Loucy (cell line): ENCODE results near the gene MEST.
"Not testable (repeated sequence)": the region's sequence is repeated elsewhere in the genome, so short reads cannot be mapped to it uniquely, and the experiment has no call there.

ENCODE experiments used
- H2AFZ ChIP-seq: fragments of 200-600 bp; sonication (generic); 2 replicates; pipeline ENCODE4 v1.6.0; 2016; ENCODE audit warnings: antibody characterized with exemption, mild to moderate bottlenecking, low read length, moderate library complexity
- H3F3A ChIP-seq: fragments of 200-600 bp; 2 replicates; pipeline ENCODE4 v1.6.0; 2016; ENCODE audit warnings: antibody characterized with exemption, low read depth, mild to moderate bottlenecking
- H3K27me3 ChIP-seq: fragments of 200-600 bp; sonication (generic); 2 replicates; pipeline ENCODE4 v1.6.1; 2014; ENCODE audit warnings: low read length, mild to moderate bottlenecking; ENCODE audit not compliant: insufficient read depth, poor library complexity, severe bottlenecking
- H3K36me3 ChIP-seq: fragments of 200-600 bp; sonication (generic); 2 replicates; pipeline ENCODE4 v1.6.1; 2016; ENCODE audit warnings: low read length; ENCODE audit not compliant: insufficient read depth
- H3K4me1 ChIP-seq: fragments of 200-600 bp; sonication (generic); 2 replicates; pipeline ENCODE4 v1.5.1; 2014; ENCODE audit warnings: low read length, mild to moderate bottlenecking; ENCODE audit not compliant: insufficient read depth, poor library complexity, severe bottlenecking
- H3K4me2 ChIP-seq: fragments of 200-600 bp; sonication (generic); 2 replicates; pipeline ENCODE4 v1.6.0; 2014; ENCODE audit warnings: antibody characterized with exemption, low read length, low read depth, mild to moderate bottlenecking; ENCODE audit not compliant: poor library complexity, severe bottlenecking
- H3K4me3 ChIP-seq: fragments of 200-600 bp; sonication (generic); 2 replicates; pipeline ENCODE4 v1.5.1; 2014; ENCODE audit warnings: low read length, mild to moderate bottlenecking, mixed read lengths; ENCODE audit not compliant: poor library complexity, severe bottlenecking
- H3K79me2 ChIP-seq: fragments of 200-600 bp; sonication (generic); 2 replicates; pipeline ENCODE4 v1.6.1; 2014; ENCODE audit warnings: low read length; ENCODE audit not compliant: insufficient read depth
- H3K9ac ChIP-seq: fragments of 200-600 bp; sonication (generic); 2 replicates; pipeline ENCODE4 v1.6.0; 2014; ENCODE audit warnings: mild to moderate bottlenecking, low read depth, low read length, moderate library complexity; ENCODE audit not compliant: poor library complexity, severe bottlenecking
- H3K9me2 ChIP-seq: fragments of 200-600 bp; sonication (generic); replicated peaks from 2 replicates; pipeline ENCODE4 v1.6.1; 2016; ENCODE audit warnings: low read depth, low read length, mixed read lengths
- H3K9me3 ChIP-seq: fragments of 200-600 bp; sonication (generic); 2 replicates; pipeline ENCODE4 v1.6.1; 2014; ENCODE audit warnings: mild to moderate bottlenecking, antibody characterized with exemption, low read length, low read depth; ENCODE audit not compliant: insufficient read depth
- H4K20me1 ChIP-seq: fragments of 200-600 bp; sonication (generic); 2 replicates; pipeline ENCODE4 v1.6.0; 2014; ENCODE audit warnings: antibody characterized with exemption, low read length, mild to moderate bottlenecking; ENCODE audit not compliant: insufficient read depth, poor library complexity, severe bottlenecking
- EZH2phosphoT487 ChIP-seq: fragments of 200-600 bp; IDR thresholded peaks from 2 replicates; pipeline ENCODE4 v1.6.1; 2018; ENCODE audit warnings: antibody characterized with exemption, mild to moderate bottlenecking, moderate library complexity, borderline replicate concordance
- TF ChIP-seq, protein P1 (sequence below): fragments of 200-600 bp; sonication (generic); conservative IDR thresholded peaks from 2 replicates; pipeline ENCODE4 v1.5.1; 2014; ENCODE audit warnings: mild to moderate bottlenecking, antibody characterized with exemption, low read length

The MEST gene

DNA sequence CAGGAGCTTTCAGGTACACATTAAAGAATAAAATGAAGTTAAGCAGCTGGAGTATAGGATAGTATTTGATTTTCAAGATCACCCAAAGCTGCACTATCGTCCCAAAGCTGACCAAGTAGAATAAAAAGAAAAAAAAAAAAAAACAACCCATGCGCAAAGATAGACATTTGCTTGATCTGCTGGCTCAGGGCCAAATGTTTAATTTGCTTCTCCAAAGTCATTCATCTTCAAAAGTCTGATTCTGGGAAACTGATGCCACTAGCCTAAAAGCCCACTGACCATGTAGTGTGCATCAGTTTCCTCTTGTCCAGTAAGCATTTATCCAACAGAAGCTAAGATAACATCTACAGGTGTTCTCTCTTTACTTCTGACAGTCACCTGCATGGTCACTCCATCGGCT, 14.5 kb downstream of the MEST start:
- no peaks in the 10 kb centered on the region for H3K9me2 ChIP-seq
- H3K9ac ChIP-seq: no peak overlapping the region
- no peaks in the 10 kb centered on the region for H3K4me1 ChIP-seq
- H3K4me2 ChIP-seq: no peak overlapping the region
- H3K9me3 ChIP-seq: no peaks in the 10 kb centered on the region
- no peak overlapping the region for H3K4me3 ChIP-seq
- no peaks in the 10 kb centered on the region for H3F3A ChIP-seq
- H3K36me3 ChIP-seq: peaks cover 83% of the 10 kb centered on the region; the same call in 1 of the 2 replicates
- H4K20me1 ChIP-seq: no peaks in the 10 kb centered on the region
- H2AFZ ChIP-seq: no peak overlapping the region
- H3K79me2 ChIP-seq: no peaks in the 10 kb centered on the region
- no peaks in the 10 kb centered on the region for H3K27me3 ChIP-seq
- no peak for TF ChIP-seq EZH2phosphoT487
- TF ChIP-seq, protein P1, sequence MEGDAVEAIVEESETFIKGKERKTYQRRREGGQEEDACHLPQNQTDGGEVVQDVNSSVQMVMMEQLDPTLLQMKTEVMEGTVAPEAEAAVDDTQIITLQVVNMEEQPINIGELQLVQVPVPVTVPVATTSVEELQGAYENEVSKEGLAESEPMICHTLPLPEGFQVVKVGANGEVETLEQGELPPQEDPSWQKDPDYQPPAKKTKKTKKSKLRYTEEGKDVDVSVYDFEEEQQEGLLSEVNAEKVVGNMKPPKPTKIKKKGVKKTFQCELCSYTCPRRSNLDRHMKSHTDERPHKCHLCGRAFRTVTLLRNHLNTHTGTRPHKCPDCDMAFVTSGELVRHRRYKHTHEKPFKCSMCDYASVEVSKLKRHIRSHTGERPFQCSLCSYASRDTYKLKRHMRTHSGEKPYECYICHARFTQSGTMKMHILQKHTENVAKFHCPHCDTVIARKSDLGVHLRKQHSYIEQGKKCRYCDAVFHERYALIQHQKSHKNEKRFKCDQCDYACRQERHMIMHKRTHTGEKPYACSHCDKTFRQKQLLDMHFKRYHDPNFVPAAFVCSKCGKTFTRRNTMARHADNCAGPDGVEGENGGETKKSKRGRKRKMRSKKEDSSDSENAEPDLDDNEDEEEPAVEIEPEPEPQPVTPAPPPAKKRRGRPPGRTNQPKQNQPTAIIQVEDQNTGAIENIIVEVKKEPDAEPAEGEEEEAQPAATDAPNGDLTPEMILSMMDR: no peak

DNA sequence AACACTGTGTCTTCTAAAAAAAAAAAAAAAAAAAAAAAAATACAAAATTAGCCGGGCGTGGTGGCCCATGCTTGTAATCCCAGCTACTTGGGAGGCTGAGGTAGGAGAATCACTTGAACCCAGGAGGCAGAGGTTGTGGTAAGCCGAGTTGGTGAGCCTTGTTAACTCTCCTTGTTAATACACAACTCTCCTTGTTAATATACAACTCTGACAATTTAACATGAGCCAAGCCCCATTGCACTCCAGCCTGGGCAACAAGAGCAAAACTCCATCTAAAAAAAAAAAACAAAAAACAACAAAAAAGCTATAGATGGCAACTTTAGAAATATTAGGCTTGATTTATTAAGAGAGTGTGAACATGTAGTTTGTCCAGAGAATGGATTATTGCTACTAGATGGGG, 20.2 kb downstream of the MEST start:
- not testable (repeated sequence) for H3F3A ChIP-seq, H3K9me3 ChIP-seq, H3K4me2 ChIP-seq, H3K4me3 ChIP-seq, H3K4me1 ChIP-seq, H4K20me1 ChIP-seq, H3K27me3 ChIP-seq, H3K79me2 ChIP-seq, H3K9me2 ChIP-seq, H3K9ac ChIP-seq, H2AFZ ChIP-seq
- H3K36me3 ChIP-seq: peaks cover 60% of the 10 kb centered on the region; the same call in 1 of the 2 replicates

DNA sequence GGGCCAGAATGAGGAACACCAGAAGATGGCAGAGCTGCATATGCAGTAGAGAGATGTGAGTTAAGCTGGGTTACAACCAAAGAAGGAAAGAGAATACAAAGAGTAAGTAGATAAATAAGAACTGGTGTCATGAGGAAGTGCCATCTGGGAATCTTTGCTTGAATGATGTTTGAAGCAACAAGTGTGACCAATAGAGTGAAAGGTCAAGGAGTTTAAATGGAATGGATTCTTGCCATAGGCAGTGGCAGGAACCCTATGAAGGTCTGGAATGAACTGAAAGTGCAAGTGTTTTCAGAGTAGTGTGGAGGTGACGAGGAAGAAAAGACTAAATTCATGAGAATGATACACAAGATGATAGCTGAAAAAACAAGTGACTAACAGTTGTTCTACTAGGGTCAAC, 21.6 kb downstream of the MEST start:
- Histone ChIP-seq H3K36me3 (peaks cover 56% of the 10 kb centered on the region; the same call in 1 of the 2 replicates), H4K20me1 (no peaks in the 10 kb centered on the region), H3K79me2 (no peaks in the 10 kb centered on the region), H3K4me1 (peaks cover 9% of the 10 kb centered on the region), H3K4me3 (no peak overlapping the region), H2AFZ (no peak overlapping the region), H3K9me2 (no peaks in the 10 kb centered on the region), H3F3A (no peaks in the 10 kb centered on the region), H3K27me3 (no peaks in the 10 kb centered on the region), H3K4me2 (no peak overlapping the region), H3K9ac (no peak overlapping the region), H3K9me3 (no peaks in the 10 kb centered on the region)
- TF ChIP-seq EZH2phosphoT487: no peak
- TF ChIP-seq, protein P1: no peak

DNA sequence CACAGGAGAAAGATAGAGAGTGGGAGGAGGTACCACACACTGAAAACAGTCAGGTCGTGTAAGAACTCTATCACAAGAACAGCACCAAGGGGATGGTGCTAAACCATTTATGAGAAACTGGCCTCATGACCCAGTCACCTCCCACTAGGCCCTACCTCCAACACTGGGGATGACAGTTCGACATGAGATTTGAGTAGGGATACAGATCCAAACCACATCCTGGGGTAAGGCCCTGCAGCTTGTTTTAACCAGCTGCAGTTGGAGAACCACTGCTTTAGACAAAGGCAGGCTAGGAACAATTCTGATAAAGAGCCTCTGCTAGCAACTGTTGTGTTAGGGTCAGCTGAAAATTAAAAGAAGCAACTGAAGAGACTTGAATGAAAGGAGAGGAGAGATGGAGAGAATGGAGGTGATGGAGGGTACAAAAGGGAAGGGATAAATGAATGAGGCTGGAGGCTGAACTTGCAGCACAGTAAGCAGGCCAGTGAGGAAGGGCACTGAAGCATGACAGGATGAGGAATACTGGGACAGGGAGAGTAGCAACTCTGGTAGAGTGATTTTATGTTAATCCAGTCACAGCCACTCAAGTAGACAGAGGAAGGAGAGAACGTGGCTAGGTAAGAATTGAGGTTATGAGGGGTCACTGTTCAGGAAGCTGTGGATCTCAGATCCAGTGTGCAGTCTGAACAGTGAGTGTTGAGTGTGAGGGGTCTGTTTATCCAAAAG, 23.6 kb downstream of the MEST start:
- Histone ChIP-seq H3K9ac (no peak overlapping the region), H2AFZ (no peak overlapping the region), H3K27me3 (no peaks in the 10 kb centered on the region), H3K36me3 (peaks cover 41% of the 10 kb centered on the region; the same call in 1 of the 2 replicates), H3K4me3 (no peak overlapping the region), H3K9me2 (no peaks in the 10 kb centered on the region), H3K4me1 (peaks cover 9% of the 10 kb centered on the region), H3F3A (no peaks in the 10 kb centered on the region), H3K9me3 (no peaks in the 10 kb centered on the region), H3K79me2 (no peaks in the 10 kb centered on the region), H4K20me1 (no peaks in the 10 kb centered on the region), H3K4me2 (no peak overlapping the region)
- TF ChIP-seq, protein P1: no peak
